DND-41 (cell line): ENCODE measurements around the gene RAB26.

Experiments used
- ATAC-seq: fragments of 200-7000 bp; cut with Tn5 transposase; 3 replicates; pipeline ENCODE4 v1.9.1; 2021; ENCODE audit warnings: low read depth; ENCODE audit not compliant: insufficient read depth
- DNase-seq: peaks from one replicate; pipeline ENCODE4 v3.0.0-alpha.2; 2020
- H2AFZ ChIP-seq: 2 replicates; pipeline ENCODE4 v1.6.0; 2012; ENCODE audit warnings: low read depth, low read length
- H3K27ac ChIP-seq: 2 replicates; pipeline ENCODE4 v1.5.1; 2012; ENCODE audit warnings: low read length, inconsistent platforms
- H3K27me3 ChIP-seq: fragments of 200-600 bp; sonication (generic); 2 replicates; pipeline ENCODE4 v1.6.0; 2012; ENCODE audit warnings: low read length, mild to moderate bottlenecking, inconsistent platforms; ENCODE audit not compliant: insufficient read depth, poor library complexity
- H3K36me3 ChIP-seq: 2 replicates; pipeline ENCODE4 v1.5.1; 2012; ENCODE audit warnings: low read length, inconsistent platforms; ENCODE audit not compliant: insufficient read depth
- H3K4me1 ChIP-seq: 2 replicates; pipeline ENCODE4 v1.5.1; 2012; ENCODE audit warnings: mild to moderate bottlenecking, low read length; ENCODE audit not compliant: insufficient read depth
- H3K4me2 ChIP-seq: 2 replicates; pipeline ENCODE4 v1.6.0; 2012; ENCODE audit warnings: mild to moderate bottlenecking, moderate library complexity, low read length, inconsistent platforms; ENCODE audit not compliant: insufficient read depth
- H3K4me3 ChIP-seq, 2 experiments: fragments of 200-600 bp in 1 of 2; shearing (Covaris generic) in 1 of 2; 2 replicates each; pipeline ENCODE4 v1.5.1; 2012 to 2016; ENCODE audit warnings: inconsistent platforms in 2 of 2, low read length in 2 of 2, mild to moderate bottlenecking in 2 of 2, low read depth in 1 of 2, moderate library complexity in 1 of 2
- H3K79me2 ChIP-seq: 2 replicates; pipeline ENCODE4 v1.6.0; 2012; ENCODE audit warnings: low read length, inconsistent platforms; ENCODE audit not compliant: insufficient read depth
- H3K9ac ChIP-seq: 2 replicates; pipeline ENCODE4 v1.6.0; 2012; ENCODE audit warnings: low read depth, mild to moderate bottlenecking, inconsistent platforms, low read length, moderate library complexity
- H3K9me3 ChIP-seq: 2 replicates; pipeline ENCODE4 v1.5.1; 2012; ENCODE audit warnings: low read length, moderate library complexity, mild to moderate bottlenecking, inconsistent platforms; ENCODE audit not compliant: insufficient read depth, severe bottlenecking
- H4K20me1 ChIP-seq: 2 replicates; pipeline ENCODE4 v1.6.0; 2012; ENCODE audit warnings: low read length; ENCODE audit not compliant: insufficient read depth
- EZH2 ChIP-seq: IDR thresholded peaks from 3 replicates; pipeline ENCODE4 v1.6.1; 2012; ENCODE audit warnings: borderline replicate concordance, low read depth, mild to moderate bottlenecking, moderate library complexity, low read length, inconsistent platforms; ENCODE audit not compliant: severe bottlenecking
- TF ChIP-seq, protein P1 (sequence below): IDR thresholded peaks from 2 replicates; pipeline ENCODE4 v1.5.1; 2012; ENCODE audit warnings: borderline replicate concordance, low read length, moderate library complexity, mild to moderate bottlenecking; ENCODE audit not compliant: poor library complexity, severe bottlenecking; ENCODE audit errors: extremely low read depth

Gene RAB26

DNA sequence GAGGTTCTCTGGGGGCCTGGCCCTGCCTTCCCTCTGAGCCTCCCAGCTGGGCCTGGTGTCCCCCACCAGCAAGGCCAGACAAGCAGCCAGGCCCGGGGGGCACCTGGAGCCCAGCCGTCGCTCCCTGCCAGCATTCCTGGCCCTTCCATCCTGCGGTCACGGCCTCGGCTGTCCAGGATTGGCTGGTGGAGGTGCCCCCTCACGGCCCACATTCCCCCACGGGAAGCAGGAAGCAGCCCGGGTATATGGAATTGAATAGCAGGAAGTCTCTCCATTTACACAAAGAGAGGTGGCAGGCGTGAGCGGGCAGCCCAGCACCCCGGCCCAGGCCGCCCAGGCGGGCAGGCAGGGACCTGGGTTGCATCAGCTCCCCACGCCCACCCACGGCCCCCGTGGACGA lies 21.7 kb downstream of the RAB26 start:
- no peak for ATAC-seq
- TF ChIP-seq, protein P1, sequence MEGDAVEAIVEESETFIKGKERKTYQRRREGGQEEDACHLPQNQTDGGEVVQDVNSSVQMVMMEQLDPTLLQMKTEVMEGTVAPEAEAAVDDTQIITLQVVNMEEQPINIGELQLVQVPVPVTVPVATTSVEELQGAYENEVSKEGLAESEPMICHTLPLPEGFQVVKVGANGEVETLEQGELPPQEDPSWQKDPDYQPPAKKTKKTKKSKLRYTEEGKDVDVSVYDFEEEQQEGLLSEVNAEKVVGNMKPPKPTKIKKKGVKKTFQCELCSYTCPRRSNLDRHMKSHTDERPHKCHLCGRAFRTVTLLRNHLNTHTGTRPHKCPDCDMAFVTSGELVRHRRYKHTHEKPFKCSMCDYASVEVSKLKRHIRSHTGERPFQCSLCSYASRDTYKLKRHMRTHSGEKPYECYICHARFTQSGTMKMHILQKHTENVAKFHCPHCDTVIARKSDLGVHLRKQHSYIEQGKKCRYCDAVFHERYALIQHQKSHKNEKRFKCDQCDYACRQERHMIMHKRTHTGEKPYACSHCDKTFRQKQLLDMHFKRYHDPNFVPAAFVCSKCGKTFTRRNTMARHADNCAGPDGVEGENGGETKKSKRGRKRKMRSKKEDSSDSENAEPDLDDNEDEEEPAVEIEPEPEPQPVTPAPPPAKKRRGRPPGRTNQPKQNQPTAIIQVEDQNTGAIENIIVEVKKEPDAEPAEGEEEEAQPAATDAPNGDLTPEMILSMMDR, result no peak
- TF ChIP-seq EZH2, result no peak
- no peak overlapping the region for H3K27ac ChIP-seq
- H3K79me2 ChIP-seq, result peaks cover 14% of the 10 kb centered on the region; the same call in 1 of the 2 replicates
- H3K4me2 ChIP-seq, result no peak overlapping the region
- no peaks in the 10 kb centered on the region for H3K9me3 ChIP-seq
- H3K27me3 ChIP-seq, result no peaks in the 10 kb centered on the region
- no peaks in the 10 kb centered on the region for H3K4me1 ChIP-seq
- no peak for DNase-seq
- H4K20me1 ChIP-seq, result peaks cover 17% of the 10 kb centered on the region
- peaks cover 91% of the 10 kb centered on the region for H3K36me3 ChIP-seq
- no peak overlapping the region for H3K4me3 ChIP-seq
- H3K9ac ChIP-seq, result no peak overlapping the region
- no peak overlapping the region for H2AFZ ChIP-seq

DNA sequence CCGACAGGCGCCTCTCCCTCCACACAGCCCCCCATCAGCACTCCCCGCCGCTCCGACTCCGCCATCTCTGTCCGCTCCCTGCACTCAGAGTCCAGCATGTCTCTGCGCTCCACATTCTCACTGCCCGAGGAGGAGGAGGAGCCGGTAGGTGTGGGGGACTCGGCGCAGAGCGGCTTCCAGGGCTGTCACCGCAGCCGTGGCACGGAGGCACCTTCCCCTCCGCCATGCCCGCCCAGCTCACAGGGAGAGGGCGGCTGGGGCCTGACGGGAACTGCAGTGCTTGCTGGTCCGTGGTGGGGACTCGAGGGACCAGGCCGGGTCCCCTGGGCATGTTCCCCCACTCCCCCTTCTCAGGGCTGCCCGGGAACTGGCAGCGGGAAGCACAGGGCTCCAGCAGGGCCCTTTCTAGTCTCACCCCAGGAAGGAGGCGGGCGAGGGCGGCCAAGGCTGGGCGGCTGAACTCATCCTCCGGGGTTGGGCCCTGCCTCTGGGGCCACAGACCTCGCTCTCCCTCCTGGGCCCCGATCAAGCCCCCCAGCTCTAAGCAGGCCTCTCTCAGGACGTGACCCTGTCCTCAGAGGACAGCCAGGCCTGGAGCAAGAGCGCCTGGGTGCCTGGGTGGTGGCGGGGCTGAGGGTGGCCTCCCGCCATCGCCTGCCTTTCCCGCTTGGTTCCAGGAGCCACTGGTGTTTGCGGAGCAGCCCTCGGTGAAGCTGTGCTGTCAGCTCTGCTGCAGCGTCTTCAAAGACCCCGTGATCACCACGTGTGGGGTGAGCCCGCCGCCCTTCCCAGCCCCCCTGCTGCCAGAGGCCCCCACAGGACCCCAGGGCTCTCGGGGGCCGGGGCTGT lies 22.4 kb downstream of the RAB26 start:
- no peak overlapping the region for H2AFZ ChIP-seq
- H3K9me3 ChIP-seq, result no peaks in the 10 kb centered on the region
- no peak overlapping the region for H3K27ac ChIP-seq
- no peak overlapping the region for H3K9ac ChIP-seq
- H3K79me2 ChIP-seq, result peaks cover 8% of the 10 kb centered on the region; the same call in 1 of the 2 replicates
- no peak overlapping the region for H3K4me3 ChIP-seq
- no peaks in the 10 kb centered on the region for H3K27me3 ChIP-seq
- peaks cover 17% of the 10 kb centered on the region for H4K20me1 ChIP-seq
- peaks cover 92% of the 10 kb centered on the region for H3K36me3 ChIP-seq
- H3K4me1 ChIP-seq, result no peaks in the 10 kb centered on the region
- ATAC-seq, result 0 out of 3 replicates have a peak, but pooled peaks have one; percentile 5
- no peak for TF ChIP-seq EZH2
- TF ChIP-seq, protein P1, result no peak
- H3K4me2 ChIP-seq, result no peak overlapping the region
- no peak for DNase-seq

DNA sequence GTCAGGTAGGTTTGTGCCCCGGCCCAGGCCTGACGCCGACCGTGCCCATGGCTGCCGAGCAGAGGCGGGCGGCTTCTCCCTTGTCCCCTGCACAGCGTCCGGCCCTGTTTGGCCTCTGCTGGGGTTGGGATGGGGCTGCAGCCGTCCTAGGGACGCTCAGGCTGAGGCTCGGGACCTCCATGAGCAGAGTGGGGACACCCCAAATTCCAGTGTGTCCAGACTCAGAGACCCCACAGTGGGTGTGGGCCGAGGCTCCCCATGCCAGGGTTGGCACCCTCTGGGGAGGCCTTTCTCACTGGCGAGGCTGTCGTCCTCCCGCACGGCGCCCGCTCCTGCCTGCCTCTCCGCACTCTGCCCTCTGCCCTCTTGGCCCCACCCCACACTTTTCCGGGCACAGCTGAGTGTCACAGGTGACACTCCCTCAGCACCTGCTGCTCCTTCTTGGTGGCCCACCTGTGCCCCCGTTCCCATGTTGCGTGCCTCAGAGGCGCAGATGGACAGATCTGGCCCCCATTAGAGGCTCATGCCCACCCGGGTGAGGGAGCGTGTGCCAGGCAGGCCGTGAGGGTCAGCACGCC lies 23.3 kb downstream of the RAB26 start:
- H3K27me3 ChIP-seq, result no peaks in the 10 kb centered on the region
- DNase-seq, result no peak
- H3K36me3 ChIP-seq, result peaks cover 91% of the 10 kb centered on the region
- H3K4me2 ChIP-seq, result no peak overlapping the region
- H3K9ac ChIP-seq, result no peak overlapping the region
- no peak overlapping the region for H3K4me3 ChIP-seq
- no peak overlapping the region for H2AFZ ChIP-seq
- no peaks in the 10 kb centered on the region for H3K9me3 ChIP-seq
- peaks cover 18% of the 10 kb centered on the region for H4K20me1 ChIP-seq
- TF ChIP-seq, protein P1, result no peak
- H3K27ac ChIP-seq, result no peak overlapping the region
- H3K4me1 ChIP-seq, result no peaks in the 10 kb centered on the region
- no peak for ATAC-seq
- H3K79me2 ChIP-seq, result peaks cover under 1% of the 10 kb centered on the region; the same call in 1 of the 2 replicates
